NB4 (cell line): ENCODE measurements around the gene BMF.

Experiments
- DNase-seq: peaks from one replicate; pipeline ENCODE4 v3.0.0; 2010; ENCODE audit warnings: low read depth
- H3K4me3 ChIP-seq: one replicate; pipeline ENCODE4 v1.5.1; 2011; ENCODE audit warnings: mild to moderate bottlenecking, low read depth, low read length, moderate library complexity
- MYC ChIP-seq: IDR thresholded peaks from 2 replicates; pipeline ENCODE4 v1.6.1; 2011; ENCODE audit warnings: low read depth, low read length
- POLR2A ChIP-seq: IDR thresholded peaks from 2 replicates; pipeline ENCODE4 v1.6.1; 2011; ENCODE audit warnings: mild to moderate bottlenecking; ENCODE audit not compliant: insufficient read length; ENCODE audit errors: extremely low read depth
- TF ChIP-seq, protein P1 (sequence below): IDR thresholded peaks from one replicate; pipeline ENCODE4 v1.5.1; 2012; ENCODE audit warnings: low read depth, low read length
- TF ChIP-seq, protein P2 (sequence below): IDR thresholded peaks from 2 replicates; pipeline ENCODE4 v1.6.1; 2011; ENCODE audit warnings: low read depth, low read length

Gene BMF

DNA sequence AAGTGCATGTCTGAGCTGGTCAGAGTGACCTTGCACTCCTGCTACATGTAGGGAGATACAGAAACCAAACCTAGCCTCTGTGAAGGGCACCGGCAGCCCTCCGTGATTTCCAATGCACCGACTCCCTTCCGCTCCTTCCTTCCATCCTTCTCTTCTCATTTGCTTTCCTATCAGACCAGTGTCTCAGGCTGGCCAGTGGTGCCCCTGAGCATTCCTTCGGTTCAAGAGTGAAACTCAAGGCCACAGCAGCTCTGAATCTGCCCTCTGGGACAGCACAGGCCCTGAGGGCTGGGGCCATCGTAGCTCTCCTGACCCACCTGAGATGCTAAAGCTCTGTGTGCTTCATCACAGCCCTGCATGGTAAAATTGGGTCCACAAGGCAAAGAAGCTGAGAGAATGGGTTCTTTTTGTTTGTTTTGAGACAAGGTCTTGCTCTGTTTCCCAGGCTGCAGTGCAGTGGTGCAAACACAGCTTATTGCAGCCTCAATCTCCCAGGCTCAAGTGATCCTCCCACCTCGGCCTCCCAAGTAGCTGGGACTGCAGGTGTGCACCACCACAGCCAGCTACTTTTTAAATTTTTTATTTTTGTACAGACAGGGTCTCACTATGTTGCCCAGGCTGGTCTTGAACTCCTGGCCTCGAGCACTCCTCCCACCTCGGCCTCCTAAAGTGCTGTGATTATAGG is 2.3 kb upstream of the BMF start:
- no peak for DNase-seq
- no peak overlapping the region for H3K4me3 ChIP-seq
- no peak for TF ChIP-seq MYC
- TF ChIP-seq, protein P1, sequence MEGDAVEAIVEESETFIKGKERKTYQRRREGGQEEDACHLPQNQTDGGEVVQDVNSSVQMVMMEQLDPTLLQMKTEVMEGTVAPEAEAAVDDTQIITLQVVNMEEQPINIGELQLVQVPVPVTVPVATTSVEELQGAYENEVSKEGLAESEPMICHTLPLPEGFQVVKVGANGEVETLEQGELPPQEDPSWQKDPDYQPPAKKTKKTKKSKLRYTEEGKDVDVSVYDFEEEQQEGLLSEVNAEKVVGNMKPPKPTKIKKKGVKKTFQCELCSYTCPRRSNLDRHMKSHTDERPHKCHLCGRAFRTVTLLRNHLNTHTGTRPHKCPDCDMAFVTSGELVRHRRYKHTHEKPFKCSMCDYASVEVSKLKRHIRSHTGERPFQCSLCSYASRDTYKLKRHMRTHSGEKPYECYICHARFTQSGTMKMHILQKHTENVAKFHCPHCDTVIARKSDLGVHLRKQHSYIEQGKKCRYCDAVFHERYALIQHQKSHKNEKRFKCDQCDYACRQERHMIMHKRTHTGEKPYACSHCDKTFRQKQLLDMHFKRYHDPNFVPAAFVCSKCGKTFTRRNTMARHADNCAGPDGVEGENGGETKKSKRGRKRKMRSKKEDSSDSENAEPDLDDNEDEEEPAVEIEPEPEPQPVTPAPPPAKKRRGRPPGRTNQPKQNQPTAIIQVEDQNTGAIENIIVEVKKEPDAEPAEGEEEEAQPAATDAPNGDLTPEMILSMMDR: no peak
- TF ChIP-seq, protein P2, sequence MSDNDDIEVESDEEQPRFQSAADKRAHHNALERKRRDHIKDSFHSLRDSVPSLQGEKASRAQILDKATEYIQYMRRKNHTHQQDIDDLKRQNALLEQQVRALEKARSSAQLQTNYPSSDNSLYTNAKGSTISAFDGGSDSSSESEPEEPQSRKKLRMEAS: no peak

DNA sequence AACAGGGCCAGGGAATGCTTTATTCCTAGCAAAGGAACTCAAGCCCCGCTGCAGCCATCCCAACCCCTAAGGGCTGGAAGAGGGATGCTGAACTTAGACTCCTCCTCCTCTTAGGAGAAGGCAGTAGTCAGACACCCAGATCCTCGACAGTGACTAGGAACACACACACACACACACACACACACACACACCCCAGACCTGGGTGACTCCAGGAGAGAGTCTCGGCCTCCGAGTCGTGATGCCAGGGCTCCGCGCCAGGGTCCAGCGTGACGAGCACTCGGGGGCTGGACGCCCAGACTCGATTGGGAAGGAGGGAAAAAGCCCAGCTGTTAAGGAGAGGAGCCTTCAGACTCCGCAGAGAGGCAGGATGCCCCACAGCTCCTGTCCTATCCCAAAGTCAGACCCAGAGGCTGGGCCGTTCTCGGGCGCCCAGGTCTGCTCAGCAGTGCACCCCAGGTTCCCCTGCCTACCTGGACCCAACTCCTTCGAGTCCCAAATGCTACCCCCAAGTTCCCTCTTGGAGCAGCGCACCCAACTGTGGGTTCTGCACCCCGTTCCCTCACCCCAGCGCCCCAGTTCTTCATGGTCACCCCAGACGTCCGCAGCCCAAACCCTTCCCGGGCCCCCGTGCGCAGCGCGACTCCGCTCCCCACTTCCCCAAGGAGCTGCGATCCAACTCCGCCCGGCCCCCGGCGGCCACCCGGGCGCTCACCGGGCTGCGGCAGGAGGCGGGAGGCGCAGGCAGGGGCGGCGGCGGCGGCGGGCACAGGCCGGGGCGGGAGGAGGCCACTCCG is 421 bp downstream of the BMF start:
- H3K4me3 ChIP-seq: peak overlapping the region; percentile 67
- no peak for DNase-seq
- TF ChIP-seq POLR2A (no peak), MYC (no peak)
- TF ChIP-seq, protein P2: no peak
- TF ChIP-seq, protein P1: no peak

DNA sequence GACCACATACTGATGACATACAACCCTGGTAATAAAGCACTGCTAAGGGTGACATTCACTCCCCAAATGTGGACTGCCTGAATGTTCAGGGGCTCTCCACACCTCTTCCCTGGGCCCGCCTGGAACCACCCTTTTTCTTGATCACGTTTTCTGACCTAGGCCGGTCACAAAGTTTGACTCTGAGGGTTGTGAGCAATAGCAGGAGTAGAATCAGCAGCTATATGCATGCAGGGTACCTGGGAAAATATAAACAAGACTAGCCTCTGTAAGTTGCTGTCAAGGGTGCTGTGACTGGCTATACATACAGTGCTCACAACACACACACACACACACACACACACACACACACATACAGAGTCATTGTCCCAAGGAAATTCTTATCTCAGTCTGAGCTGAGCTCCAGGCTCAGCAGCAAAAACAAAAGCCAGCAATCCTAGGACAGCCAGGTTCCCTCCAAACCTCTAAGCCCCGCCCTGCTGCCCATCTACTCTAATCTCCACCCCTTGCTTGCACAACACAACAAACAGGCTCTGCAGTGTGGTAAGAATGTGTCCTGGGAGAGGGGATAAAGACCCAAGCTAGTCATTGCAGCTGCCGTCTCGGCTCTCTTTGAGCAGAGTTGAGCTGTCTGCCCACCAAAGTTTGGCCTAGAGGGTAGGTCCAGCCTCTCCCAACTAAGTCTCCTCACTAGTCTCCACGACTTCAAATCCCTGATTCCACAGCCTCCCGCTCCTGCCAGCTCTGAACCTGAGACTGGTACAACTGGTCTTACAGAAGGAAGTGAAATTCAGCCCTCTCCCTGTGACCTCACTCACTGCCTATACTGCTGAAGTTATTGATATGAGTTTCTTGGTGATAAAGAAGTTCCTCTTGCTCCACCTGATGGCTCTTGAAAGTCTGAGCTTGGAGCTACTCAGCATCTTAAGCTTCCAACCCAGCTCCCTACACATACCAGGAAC is 2.2 kb downstream of the BMF start:
- TF ChIP-seq, protein P2: peak; percentile 51
- TF ChIP-seq, protein P1: peak; percentile 21
- TF ChIP-seq POLR2A (peak; percentile 76), MYC (peak; percentile 33)
- H3K4me3 ChIP-seq: peak overlapping the region; percentile 61
- DNase-seq: peak; percentile 95

DNA sequence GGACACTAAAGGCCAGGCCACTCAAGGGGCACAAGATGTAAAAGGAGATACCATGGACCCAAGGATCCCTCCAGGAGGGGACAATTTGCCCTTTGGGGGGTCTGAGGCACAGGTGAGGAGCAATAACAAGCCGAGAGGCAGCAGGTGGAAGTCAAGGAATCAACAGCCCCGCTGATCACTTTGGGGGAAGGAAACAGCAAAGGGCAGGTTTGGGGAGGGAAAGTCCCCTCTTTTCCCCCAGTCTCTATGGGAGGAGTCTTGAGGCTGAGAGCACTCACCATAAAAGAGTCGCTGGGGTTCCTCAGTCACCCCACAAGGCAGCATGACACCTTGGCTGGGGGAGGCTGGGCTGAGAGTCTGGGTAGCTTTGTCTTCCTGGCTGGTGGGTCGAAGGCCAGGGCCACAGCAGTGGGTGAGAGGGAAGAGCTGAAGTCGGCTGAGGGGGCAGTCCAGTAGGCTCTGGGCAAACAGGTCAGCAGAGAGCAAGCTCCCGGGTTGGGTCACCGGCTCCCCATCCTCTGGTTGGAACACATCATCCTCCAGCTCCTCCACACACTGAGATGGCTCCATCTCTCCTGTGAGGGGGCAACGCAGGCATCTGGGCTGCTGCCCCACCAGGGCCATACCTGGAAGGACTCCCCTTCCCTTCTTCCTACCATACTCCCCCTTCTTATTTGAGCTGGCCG is 3.0 kb downstream of the BMF start:
- TF ChIP-seq, protein P2: no peak
- TF ChIP-seq POLR2A (no peak), MYC (no peak)
- TF ChIP-seq, protein P1: no peak
- peak overlapping the region; percentile 41 for H3K4me3 ChIP-seq
- DNase-seq: no peak
